Dermis microvascular lymphatic vessel endothelial cell (primary cell): ENCODE data around the gene TCF15. TPM values are rescaled to one million over a fixed set of nuclear protein-coding genes. Genes with fewer than 3 reads are reported as not detected.
"Not testable (repeated sequence)": the region's sequence is repeated elsewhere in the genome, so short reads cannot be mapped to it uniquely, and the experiment has no call there.

Experiments used
- DNase-seq, 2 donors: peaks; one replicate each; pipeline versions ENCODE4 v3.0.0 to v3.0.0-alpha.2; 2010; ENCODE audit warnings: low read depth in 2 of 2
- total RNA-seq: library from RNA; depleted of rRNA; stranded (reverse); fragments of >200 nt; gene quantifications from 2 replicates; pipeline ENCODE4 v1.2.1, GENCODE V29; 2014

The TCF15 gene
- total RNA-seq, 1 donor from 2014 or later = 0.77 TPM

DNA sequence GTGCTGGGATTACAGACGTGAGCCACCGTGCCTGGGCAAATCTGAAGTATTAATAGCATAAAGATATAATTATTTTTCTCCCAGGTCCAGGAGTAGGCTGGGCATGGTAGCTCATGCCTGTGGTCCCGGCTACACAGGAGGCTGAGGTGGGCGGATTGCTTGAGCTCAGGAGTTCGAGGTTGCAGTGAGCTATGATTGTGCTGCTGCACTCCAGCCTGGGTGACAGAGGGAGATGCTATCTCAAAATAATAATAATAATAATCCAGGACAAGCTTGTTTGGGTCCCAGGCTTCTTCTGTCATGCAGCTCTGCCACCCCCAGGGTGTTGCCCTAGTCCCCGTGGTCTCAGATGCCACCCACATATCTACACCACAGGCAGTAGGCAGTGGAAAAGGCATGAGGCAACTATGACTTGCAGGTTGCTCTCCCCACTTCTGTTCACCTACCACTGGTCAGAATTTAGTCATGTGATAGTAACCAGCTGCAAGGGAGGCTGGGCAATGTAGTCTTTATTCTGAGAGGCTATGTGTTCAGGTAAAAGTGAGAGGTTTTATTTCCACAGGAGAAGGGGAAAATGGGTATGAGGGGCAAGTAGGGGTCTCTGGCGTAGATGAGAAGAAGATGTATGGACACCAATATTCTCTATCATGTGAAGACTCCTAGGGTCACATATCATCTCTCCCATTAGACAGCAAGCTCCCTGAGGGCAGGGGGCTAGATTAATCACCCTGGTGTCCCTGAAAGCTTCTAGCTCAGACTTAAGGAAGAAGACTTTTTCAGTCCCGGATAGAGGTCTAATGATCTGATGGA is 25.7 kb downstream of the TCF15 start:
- DNase-seq = peak in 1 of 2 donors; percentile 12

DNA sequence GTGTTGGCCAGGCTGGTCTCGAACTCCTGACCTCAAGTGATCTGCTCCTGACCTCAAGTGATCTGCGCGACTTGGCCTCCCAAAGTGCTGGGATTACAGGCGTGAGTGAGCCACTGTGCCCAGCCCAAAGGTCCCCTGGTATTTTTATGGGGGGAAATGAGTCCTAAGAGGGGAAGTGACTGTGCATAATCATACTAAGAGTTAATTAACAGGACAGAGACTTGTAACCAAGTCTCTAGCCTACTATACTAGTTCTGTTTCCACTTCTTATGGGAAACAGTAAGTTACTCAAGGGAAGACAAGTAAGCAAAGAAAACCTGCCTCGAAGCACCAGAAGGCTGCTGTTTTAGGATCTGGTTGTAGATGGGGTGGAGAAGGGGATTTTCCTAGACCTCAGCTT is 27.9 kb downstream of the TCF15 start:
- DNase-seq = no peak

GRCh38 chr20:578940-579690 is 31.0 kb downstream of the TCF15 start:
- not testable (repeated sequence) for DNase-seq

- DNase-seq = peak; percentile 67 to 87
These were observed 32.8 kb downstream of the TCF15 start for GRCh38 chr20:577167-577791.

DNA sequence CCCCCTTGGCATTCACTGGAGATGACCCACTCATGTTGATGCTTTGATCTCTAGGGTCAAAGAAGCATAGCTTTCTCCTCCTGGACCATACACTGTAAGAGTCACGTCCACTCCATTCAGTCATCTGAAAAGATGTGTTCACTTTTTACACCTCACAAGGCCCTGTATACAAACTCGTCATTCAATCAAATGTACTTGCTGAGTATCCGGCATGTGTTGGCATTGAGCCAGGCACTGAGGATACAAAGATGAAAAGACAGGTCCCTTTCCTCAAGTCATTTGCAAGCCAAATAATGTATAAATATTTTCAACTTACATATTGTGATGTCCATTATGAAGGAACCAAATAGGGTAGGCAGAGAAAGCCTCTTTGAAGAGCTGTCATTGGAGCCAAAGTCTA is 34.0 kb downstream of the TCF15 start:
- DNase-seq = peak in 1 of 2 donors; percentile 66

- DNase-seq = no peak
These were observed 34.9 kb downstream of the TCF15 start for GRCh38 chr20:575230-575629.

DNA sequence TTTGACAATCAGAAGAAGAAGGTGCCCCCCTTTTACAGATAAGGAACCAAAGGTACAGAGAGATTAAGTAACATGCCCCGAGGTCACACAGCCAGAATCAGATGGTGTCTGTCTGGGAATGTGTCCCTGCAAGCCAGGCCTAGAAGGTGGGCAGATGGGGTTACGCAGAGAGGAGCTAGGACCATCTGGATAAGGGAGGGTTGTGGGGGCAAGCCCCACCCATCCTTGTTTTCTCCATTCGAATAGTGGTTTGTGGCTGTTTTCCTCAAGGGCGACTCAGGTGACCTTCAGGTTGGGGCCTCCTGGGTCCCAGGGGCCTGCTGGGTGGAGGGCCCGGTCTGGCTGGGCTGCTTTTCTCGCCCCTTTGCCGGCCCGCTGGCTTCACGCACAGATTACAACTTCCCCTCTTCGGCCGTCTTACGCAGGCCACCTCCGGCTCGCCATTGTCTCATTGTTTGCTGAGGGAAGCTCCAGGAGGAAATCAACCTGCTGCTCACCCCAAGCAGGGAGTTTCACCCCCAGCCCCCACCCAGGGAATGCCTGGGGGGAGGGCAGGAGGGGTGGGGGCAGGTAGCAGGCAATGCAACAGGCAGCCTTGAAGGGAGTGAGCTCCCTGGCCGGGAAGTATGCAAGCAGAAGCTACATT is 35.7 kb downstream of the TCF15 start:
- peak in 1 of 2 donors; percentile 63 for DNase-seq

GRCh38 chr20:573414-574296 is 36.5 kb downstream of the TCF15 start:
- no peak for DNase-seq

- DNase-seq = no peak
These were observed 37.4 kb downstream of the TCF15 start for GRCh38 chr20:572727-573126.

GRCh38 chr20:571754-572441 is 38.2 kb downstream of the TCF15 start:
- DNase-seq = peak in 1 of 2 donors; percentile 51

DNA sequence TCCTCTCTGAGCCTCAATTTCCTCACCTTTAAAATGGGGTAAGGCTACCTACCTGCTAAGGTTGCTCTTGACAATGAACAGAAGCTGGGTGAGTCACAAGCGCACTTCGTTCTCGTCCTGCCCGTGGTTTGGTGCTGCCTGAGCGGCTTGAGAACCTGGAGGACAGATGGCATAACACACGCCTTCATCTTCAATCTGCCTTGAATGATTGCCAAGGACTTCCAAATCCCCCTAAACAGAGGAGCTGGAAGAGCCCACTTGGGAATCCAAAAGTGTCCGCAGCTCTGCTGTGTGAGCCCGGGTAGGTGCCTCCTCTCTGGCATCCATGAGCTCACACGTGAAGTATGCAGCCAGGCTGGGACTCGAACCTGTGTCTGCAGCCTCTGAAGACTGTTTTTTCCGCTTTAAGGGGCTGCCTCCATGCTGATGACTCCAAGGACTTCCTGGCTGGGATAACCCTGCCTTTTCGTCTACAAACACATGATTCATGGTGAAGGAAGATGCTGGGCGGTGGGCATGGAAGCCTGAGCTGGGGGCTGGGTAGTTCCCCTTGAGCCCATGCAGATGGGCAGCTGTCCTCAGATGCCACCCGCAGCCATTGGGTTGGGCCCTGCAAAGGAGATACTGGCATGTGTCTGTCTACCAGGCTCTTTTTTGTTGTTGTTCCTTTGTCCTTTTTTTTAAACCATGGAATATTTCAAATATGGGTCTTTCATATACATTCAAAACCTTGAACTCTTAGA is 41.3 kb downstream of the TCF15 start:
- peak in 1 of 2 donors; percentile 13 for DNase-seq

DNA sequence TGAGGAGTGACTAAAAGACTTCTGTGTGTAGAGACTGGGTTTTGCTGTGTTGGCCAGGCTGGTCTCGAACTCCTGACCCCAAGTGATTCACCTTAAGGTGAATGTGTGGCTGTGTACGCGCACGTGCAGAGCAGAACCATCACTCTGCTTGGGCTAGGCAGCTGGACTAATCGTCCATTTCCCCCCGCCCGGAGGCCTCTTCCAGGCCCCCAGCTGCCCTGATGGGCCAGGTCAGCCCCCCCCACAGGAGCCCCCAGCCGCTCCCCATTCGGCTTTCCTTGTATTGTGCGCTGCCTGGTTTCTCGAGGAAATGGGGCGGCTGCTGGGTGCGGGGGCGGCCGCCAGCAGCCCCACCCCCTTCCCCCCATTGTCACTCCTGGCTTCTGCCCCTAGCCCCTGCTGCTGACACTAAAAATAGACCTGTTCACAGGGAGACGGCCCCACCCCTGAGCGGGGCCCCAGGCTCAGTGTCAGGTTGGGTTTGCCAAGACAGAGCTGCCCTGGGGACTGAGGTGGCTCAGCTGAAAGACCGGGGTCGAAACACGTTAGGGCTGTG is 41.9 kb downstream of the TCF15 start:
- DNase-seq = peak in 1 of 2 donors; percentile 15

DNA sequence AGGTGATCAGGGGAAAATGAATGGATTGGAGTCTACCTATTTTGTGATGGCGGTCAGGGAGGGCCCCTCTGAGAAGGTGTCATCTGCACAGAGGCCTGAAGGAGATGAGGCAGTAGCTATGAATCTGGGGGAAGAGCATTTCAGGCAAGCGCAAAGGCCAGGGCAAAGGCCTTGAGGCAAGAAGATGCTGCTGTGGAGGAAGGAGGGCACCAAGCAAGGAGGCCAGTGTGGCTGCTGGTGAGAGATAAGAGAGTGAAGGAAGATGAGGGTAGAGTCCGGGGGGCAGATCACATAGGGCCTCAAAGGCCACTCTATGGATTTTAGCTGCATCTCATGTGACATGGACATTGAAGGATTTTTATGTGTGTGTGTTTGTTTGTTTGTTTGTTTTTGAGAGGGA is 45.9 kb downstream of the TCF15 start:
- DNase-seq = no peak

DNA sequence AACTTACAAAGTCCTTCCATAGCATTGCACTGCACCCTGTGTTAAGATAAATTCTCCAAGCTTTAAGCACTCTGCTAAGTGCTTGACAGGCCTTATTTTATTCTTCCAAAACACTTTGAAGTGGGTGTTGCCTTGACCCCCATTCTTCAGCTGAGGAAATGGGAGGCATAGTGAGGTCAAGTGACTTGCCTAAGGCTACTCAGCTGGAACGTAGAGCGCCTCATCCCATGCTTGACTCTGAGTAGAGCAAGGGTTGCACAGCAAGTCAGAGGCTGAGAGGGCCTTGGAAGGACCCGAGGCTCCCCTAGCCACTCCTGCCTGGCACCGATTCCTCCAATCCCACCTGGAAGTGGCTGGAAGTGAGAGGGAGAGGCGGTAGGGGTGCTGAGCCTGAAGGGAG is 46.9 kb downstream of the TCF15 start:
- DNase-seq = no peak

DNA sequence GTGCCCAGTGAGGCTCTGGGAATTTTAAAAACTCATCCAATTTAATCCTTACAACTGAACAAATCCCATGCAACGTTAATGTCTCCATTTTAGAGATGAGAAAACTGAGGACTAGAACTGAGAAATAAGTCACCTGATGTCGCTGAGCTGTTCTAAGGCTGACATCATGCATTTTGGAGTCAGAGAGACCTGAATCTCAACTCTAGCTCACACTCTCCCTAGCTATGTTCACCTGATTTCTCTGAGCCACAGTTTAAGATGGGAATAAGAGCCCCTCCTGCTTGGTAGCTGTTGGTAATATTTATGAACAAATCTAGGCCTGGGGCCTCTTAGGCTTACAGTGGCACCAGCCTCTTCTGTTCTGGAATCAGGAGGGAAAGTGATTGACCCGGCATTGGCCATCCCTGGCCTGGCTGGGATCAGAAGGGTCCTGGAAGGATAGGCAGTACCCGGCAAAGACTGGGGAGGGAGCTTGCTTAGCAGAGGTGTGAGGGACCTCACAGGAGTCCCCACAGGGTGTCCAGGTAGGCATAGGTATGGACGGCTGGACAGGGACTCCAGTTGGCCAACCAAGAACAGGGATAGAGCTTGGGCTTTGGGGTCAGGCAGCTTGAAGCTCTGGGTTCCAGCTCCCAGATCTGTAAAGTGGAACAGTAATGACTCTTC is 47.7 kb downstream of the TCF15 start:
- DNase-seq = no peak

- peak; percentile 69 to 78 for DNase-seq
These were observed 48.5 kb downstream of the TCF15 start for GRCh38 chr20:561437-562231.

- DNase-seq = no peak
These were observed 49.4 kb downstream of the TCF15 start for GRCh38 chr20:560680-561079.

GRCh38 chr20:558117-558516 is 52.0 kb downstream of the TCF15 start:
- no peak for DNase-seq
